Posterior vena cava (tissue), 2 donors: ENCODE results near the gene CYP4A22. TPM values are rescaled to one million over a fixed set of nuclear protein-coding genes. Genes with fewer than 3 reads are reported as not detected.
"Not testable (repeated sequence)": the region's sequence is repeated elsewhere in the genome, so short reads cannot be mapped to it uniquely, and the experiment has no call there.

Experiments
- DNase-seq: peaks from one replicate; pipeline ENCODE4 v3.0.0-alpha.2; 2020; ENCODE audit warnings: low spot score
- intact Hi-C, 2 donors: fragments of 100-400 bp; cut with DNase I; formaldehyde crosslinking; loops; one replicate each; pipeline versions ENCODE4 v1.14.1 to v1.14.2; 2022 to 2023
- long read RNA-seq, 2 donors: library from polyadenylated mRNA; unstranded; transcript quantifications; one replicate each; pipeline ENCODE4 v2.0.0, GENCODE V29; 2020 to 2021
- total RNA-seq, 2 donors: library from RNA; stranded (reverse); fragmentation: NEBNext Ultra II Directional; extraction: Animal tissue kit (Norgen Biotek cat#: 25700); gene quantifications; one replicate each; pipeline ENCODE4 v1.2.1, GENCODE V29; 2021
- donor health status: DM: yes; HTN: yes; CAD: no.
- donor health status: DM: yes; HTN: yes; CAD: no.

The CYP4A22 gene
- under 1 TPM; 0.10 to 0.32 TPM for total RNA-seq
- long read RNA-seq, donor 1: 0 reads
- long read RNA-seq, donor 2: 0 reads

- DNase-seq: no peak
- intact Hi-C loops: no loop called here
Observed at GRCh38 chr1:47137198-47137597, at the start of gene CYP4A22. TSS of gene CYP4A22 (plus strand) at chr1:47137441. CDS start at chr1:47137486, 45 bp downstream.

GRCh38 chr1:47089356-47089755 lies 47.9 kb upstream of the CYP4A22 start:
- intact Hi-C loops, DNase-seq: not testable (repeated sequence)

GRCh38 chr1:47091476-47091875 lies 45.8 kb upstream of the CYP4A22 start:
- DNase-seq, intact Hi-C loops: not testable (repeated sequence)

GRCh38 chr1:47104816-47105215 lies 32.4 kb upstream of the CYP4A22 start:
- DNase-seq: no peak
- intact Hi-C loops: no loop called here

- intact Hi-C loops: no loop called here
Observed at GRCh38 chr1:47106792-47107191, 30.4 kb upstream of the CYP4A22 start.

GRCh38 chr1:47107851-47108574 lies 29.2 kb upstream of the CYP4A22 start:
- DNase-seq, intact Hi-C loops: not testable (repeated sequence)

More at GRCh38 chr1:47106792-47107191, 30.4 kb upstream of the CYP4A22 start:
- no peak for DNase-seq

- intact Hi-C loops, DNase-seq: not testable (repeated sequence)
Observed at GRCh38 chr1:47109482-47109881, 27.8 kb upstream of the CYP4A22 start.

GRCh38 chr1:47113178-47113577 lies 24.1 kb upstream of the CYP4A22 start:
- intact Hi-C loops: no loop called here
- no peak for DNase-seq

- intact Hi-C loops, DNase-seq: not testable (repeated sequence)
Observed at GRCh38 chr1:47121039-47121438, 16.2 kb upstream of the CYP4A22 start.

- intact Hi-C loops, DNase-seq: not testable (repeated sequence)
Observed at GRCh38 chr1:47124834-47125233, 12.4 kb upstream of the CYP4A22 start.

GRCh38 chr1:47126997-47127396 lies 10.2 kb upstream of the CYP4A22 start:
- intact Hi-C loops, DNase-seq: not testable (repeated sequence)

- intact Hi-C loops: no loop called here
- no peak for DNase-seq
Observed at GRCh38 chr1:47128221-47128620, 9.0 kb upstream of the CYP4A22 start.

- intact Hi-C loops, DNase-seq: not testable (repeated sequence)
Observed at GRCh38 chr1:47128854-47129253, 8.4 kb upstream of the CYP4A22 start.

- intact Hi-C loops, DNase-seq: not testable (repeated sequence)
Observed at GRCh38 chr1:47129489-47130230, 7.6 kb upstream of the CYP4A22 start.

GRCh38 chr1:47132665-47133064 lies 4.6 kb upstream of the CYP4A22 start:
- DNase-seq, intact Hi-C loops: not testable (repeated sequence)

- DNase-seq: no peak
- intact Hi-C loops: no loop called here
Observed at GRCh38 chr1:47137925-47138615, 829 bp downstream of the CYP4A22 start.

GRCh38 chr1:47140358-47140757 lies 3.1 kb downstream of the CYP4A22 start:
- DNase-seq, intact Hi-C loops: not testable (repeated sequence)

GRCh38 chr1:47143654-47144053 lies 6.4 kb downstream of the CYP4A22 start:
- intact Hi-C loops, DNase-seq: not testable (repeated sequence)

- DNase-seq, intact Hi-C loops: not testable (repeated sequence)
Observed at GRCh38 chr1:47146495-47146894, 9.3 kb downstream of the CYP4A22 start.
